GM19372 (cell line): ENCODE data around the gene MRAP.
"Not testable (repeated sequence)": the region's sequence is repeated elsewhere in the genome, so short reads cannot be mapped to it uniquely, and the experiment has no call there.

Experiments used
- ATAC-seq: cut with Tn5 transposase; IDR thresholded peaks from one replicate; pipeline ENCODE4 v1.9.1; 2021; ENCODE audit warnings: mild to moderate bottlenecking, low read depth, moderate library complexity; ENCODE audit not compliant: unreplicated experiment

MRAP gene

DNA sequence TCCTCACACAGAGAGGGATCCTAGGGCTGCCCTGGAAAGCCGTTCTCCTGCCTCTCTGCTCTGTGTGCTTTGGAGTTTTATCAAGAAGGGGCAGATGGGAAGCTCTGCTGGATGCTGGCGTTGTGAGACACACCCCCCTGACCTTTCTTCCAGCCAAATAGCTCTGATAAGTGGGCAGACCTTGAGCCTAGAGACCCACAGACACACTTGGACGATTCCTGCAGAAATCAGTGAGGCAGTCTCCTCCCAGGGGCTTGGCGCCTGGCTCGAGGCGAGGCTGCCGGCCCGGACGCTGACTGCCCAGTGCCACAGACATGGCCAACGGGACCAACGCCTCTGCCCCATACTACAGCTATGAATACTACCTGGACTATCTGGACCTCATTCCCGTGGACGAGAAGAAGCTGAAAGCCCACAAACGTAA lies at the start of gene MRAP:
Gene MRAP (plus strand): TSS at position 198 of the 424 bp plus-strand sequence. CDS start 117 bp downstream, at position 315.
- ATAC-seq, result no peak

DNA sequence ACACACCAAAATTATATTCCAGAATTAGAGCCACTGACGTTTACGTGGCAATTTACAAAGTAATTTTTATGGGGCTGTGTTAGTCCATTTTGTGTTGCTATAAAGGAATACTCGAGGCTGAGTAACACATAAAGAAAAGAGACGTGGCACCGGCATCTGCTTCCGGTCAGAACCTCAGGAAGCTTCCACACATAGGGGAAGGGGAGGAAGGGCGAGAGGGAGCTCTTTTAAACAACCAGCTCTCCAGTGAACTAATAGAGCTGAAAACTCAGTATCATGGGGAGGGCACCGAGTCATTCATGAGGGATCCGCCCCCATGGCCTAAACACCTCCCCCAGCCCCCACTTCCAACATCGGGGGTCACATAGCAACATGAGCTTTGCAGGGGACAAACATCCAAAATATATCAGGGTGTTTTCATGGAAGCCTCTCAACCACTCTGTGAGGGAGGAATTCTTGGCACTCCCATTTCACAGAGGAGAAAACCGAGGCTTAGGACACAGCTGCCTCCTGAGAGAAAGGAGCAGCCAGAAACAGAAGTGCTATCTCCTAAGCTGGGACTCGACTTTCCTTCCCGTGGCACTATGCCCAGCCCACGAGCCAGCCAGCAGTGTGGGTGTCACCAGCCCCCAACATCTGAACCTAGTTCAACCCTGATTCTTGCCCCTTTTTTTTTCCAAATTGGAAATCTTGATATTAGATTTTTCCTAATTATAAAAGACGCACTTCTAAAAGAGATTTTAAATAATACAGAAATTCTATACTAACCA lies 49.0 kb upstream of the MRAP start:
- ATAC-seq, result no peak

DNA sequence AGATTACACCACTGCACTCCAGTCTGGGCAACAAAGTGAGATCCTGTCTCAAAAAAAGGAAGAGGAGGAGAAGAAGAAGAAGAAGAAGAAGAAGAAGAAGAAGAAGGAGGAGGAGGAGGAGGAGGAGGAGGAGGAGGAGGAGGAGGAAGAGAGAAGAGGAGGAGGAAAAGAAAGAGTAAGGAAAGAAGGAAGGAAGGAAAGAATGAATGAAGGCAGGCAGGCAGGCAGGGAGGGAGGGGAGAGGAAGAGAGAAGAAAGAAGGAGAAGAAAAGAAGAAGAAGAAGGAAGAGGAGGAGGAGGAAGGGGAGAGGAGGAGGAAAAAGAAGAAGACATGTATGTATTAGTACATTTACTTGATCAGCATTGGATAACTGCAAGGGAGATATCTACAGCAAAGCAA lies 46.5 kb upstream of the MRAP start:
- no peak for ATAC-seq

DNA sequence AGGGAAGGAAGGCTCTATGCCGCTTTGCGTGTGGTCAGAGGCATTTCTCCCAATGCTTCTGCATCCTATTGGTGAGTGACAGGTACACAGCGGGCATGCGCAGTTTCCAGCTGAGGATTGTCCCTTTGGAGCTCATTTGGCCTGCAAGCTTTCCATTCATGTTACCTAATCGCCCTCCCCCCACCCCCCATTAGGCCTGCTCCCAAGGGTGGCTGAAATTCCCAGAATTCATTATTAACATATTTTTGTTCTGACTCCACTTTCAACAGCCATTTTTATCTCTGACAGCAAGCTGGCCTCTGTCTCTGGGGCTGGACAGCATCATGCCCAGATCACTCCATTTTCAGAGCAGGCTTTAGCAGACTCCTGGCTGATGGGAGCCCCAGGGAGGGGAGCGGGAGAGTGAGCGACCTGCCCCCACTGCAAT lies 45.4 kb upstream of the MRAP start:
- ATAC-seq, result no peak

DNA sequence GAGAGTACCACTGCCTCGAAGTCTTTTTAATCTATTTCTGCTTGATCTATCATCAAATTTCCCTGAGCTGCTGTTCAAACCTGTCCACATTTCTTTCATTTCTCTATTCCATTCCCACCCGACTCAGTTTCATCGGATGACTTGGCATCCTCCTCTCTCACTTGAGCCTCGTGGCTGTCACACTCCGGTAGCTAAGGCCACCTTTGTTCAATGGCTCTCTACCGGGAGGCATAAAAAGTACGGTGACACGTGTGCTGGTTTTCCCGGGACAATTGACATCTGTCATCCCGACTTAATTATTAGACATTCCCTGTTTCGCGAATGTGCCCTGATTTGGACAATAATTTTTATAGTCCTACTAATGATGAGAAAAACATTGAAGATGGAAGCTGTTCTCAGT lies 42.4 kb upstream of the MRAP start:
- no peak for ATAC-seq

DNA sequence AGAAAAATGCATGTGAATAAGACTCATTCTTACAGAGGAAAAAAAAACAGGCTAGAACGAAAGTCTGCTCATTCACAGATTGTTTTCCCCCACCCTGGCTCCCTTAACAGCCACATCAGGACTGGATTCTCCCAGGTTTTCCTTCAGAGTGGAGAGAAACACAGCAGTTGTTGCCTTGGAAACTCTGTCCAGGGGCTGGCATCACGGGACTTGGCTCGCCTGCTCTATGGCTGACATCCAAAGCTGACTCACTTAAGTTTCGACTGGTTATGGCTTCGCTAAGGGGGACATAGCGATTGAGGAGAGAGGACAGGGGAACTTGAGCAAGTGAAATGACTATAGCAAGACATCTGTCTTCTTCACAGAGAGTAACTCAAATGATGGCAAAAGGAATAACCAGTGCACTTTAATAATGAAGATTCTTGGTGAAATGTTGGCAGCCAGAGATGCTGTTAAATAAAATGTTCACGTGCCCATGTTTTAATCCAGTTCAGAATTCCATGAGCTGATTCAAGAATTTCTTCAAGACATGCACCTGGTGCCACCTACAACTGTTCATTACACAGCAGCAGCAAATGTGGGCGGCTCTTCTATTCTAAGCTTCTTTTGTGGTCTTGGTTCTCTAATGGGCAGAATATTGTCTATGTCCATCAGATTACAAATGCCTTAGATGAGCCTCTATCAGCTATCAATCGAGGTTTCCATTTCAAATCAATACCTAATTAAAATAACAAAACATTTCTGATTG lies 41.6 kb upstream of the MRAP start:
- no peak for ATAC-seq

DNA sequence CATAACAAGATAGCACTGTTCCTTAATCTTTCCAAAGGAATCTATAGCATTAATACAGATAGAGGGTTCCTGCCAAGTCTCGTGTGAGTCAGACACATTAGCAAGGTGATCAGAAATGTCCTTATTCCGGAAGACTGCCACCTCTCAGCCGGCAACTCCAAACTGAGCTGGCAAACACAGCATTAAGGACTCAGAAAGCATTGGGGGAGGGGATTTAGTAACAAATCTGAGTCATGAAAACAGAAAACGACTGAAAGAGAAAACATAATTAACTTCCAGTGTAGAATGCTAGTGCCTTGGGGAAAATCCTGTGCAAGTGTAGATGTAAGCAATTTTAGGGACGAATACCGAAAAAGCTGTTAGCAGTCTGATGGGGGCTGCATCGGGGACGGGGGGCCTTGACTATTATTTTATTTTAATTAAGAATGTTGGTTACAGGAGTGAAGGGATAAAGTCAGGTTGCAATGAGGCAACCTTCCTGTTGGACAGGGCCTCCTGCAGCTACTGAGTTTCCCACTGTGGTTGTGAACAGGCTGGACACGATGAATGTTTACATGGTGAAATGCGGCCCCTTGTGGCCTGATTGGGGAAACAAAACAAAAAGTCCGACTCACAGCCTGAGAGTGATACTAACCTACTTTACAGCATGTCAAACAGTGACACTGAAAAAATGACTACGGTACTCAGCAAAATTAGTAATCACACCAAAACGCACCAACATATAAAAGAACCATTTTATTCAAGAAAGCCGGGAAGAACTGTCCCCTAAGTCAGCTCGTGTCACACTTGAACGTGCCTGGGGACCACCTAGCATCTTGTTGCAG lies 40.5 kb upstream of the MRAP start:
- peak; percentile 91 for ATAC-seq

DNA sequence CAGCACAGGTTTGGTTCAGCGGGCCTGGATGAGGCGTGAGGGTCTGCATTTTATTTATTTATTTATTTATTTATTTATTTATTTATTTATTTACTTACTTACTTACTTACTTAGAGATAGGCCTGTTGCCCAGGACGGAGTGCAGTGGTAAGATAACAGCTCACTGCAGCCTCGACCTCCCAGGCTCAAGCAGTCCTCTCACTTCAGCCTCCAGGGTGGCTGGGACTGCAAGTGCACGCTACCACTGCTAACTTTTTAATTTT lies 39.9 kb upstream of the MRAP start:
- ATAC-seq, result not testable (repeated sequence)

DNA sequence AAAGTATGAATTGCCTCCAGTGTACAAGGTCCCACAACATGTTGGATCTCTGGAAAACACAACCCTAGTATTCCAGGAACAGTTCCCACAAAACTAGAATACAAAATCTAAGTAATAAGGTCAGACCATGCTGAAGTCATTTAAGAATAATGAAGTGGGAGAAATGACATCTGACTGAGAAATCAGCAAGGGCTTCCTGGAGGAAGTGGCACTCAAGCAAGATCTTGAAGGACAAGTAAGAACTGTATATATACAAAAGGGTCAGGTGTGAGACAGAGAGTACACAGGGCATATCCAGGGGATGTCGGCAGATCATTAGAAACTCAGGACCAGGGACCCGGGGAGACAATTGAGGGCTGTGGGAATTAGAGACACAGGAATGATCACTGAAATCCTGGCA lies 38.5 kb upstream of the MRAP start:
- no peak for ATAC-seq

DNA sequence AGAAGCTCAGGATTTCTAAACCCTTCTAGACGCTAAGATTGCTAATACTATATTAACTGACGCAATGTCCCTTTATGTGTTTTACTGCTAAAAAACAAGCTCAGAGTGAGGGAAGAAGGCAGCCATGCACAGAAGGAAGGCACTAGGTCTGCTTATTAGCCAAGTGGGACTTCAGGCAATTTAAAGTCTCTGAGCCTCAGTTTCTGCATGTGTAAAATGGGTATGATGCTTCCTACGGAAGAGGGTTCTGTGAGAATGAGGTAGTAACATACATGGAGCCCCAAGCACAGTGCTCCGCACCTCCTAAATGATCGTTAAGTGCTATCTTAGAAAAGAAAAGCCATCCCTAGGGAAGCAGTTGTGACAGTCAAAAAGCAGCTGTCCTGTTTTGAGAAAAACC lies 36.7 kb upstream of the MRAP start:
- ATAC-seq, result no peak

DNA sequence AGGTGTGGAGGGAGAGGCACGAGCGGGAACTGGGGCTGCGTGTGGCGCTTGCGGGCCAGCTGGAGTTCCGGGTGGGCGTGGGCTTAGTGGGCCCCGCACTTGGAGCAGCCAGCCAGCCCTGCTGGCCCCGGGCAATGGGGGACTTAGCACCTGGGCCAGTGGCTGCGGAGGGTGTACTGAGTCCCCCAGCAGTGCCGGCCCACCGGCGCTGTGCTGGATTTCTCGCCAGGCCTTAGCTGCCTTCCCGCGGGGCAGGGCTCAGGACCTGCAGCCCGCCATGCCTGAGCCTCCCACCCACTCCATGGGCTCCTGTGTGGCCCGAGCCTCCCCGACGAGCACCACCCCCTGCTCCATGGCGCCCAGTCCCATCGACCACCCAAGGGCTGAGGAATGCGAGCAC lies 33.3 kb upstream of the MRAP start:
- not testable (repeated sequence) for ATAC-seq

DNA sequence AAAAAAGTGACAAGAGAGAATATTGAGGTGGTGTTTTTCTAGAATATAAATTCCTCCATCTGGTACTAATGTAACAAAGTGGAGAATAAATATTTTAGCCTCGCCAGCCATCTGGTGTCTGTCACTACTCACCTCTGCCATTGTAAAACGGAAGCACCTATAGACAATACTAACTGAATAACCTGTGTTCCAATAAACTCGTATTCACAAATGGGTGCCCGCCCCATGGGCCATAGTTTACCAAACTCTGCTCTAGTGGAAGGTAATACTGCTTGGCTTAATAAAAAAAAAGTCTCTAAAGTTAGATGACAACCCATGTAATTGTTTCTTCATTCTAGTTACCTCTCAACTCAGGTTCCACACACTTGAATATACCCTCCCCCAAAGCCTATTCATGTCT lies 27.9 kb upstream of the MRAP start:
- no peak for ATAC-seq

DNA sequence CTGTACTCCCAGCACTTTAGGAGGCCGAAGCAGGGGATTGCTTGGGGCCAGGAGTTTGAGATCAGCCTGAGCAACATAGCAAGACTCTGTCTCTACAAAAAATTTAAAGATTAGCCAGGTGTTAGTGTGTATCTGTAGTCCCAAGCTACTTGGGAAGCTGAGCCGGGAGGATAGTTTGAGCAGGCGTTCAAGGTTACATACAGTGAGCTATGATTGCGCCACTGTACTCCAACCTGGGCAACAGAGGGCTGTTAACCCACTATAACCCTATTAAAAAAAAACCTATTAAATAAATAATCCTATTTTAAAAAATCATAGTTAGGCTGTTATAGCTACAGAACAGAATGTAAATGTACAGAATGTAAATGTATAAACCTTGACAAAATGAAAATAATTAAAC lies 22.0 kb upstream of the MRAP start:
- no peak for ATAC-seq

DNA sequence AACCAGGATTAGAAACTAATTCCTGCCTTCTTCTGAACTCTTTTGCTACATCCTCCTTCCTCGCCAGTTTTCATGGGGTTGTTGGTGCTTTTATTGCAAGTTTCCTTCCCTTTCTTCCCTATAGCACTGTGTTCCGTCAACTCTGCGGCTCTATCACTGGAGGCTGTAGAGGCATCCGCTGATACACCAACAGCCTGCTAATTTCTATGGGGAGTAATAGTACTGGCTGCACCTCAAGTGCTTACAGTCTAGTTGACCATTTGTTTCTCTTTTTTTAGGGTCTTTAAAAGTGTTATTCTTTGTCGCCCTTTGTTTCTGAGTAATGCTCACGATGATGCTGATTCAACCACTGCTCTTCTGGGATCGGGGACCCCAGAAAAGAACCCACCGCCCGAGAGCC lies 20.6 kb upstream of the MRAP start:
- ATAC-seq, result no peak

DNA sequence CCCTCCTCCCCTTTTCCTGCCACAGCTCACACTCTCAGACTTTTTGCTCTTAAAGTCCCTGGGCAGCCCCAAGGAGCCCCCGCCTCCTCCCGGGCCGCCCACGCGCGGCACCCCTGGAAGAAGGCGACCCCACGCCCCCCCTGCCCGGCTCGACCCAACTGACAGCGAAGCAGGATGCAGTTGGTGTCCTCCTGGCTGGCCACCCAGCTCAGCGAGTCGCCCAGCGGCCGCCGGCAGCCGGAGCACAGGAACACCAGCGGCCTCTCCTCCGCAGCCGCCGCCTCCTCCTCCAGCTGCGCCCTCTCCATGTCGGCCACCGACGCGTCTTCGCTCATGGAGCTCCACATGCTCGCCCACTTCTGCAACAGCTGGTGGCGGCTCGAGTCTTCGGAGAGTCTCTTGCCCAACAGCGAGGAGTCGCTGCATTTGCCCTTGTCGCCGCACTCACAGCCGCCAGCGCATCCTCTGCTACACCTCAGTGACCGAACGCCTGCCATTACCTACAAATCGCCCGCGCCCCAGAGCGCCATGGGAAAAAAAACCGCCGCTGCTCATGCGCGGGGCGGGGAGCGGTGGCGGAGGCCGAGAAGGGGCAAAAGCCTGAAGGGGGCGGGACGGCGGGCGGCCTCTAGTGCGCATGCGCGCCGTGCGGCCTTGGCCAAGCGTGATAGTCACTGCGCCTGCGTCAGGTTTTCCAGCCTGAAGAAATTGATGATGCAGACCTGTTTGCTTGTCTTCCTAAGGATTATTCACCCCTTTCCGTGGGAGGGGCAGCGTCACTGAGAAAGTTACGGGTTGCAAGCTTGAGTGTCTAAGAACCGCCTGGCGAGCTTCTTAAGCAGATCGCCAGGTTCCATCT lies 19.9 kb upstream of the MRAP start, which contains the start of gene MIS18A:
Gene MIS18A (minus strand): TSS at position 532 of the 859 bp plus-strand sequence. CDS start 35 bp downstream, at position 497.
- peak; percentile 91 for ATAC-seq

DNA sequence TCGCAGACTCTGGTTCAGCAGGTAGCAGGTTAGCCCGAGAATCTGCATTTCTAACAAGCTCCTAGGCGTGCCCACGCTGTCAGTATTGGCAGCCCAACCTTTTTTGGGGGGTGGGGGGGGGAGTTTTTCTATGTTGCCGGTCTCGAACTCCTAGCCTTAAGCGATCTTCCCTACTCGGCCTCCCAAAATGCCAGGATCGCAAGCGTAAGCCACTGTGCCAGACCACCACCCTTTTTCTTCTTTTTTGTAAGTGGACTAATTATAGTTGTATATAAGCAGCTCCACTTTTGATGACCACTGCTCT lies 19.3 kb upstream of the MRAP start:
- ATAC-seq, result peak; percentile 15

DNA sequence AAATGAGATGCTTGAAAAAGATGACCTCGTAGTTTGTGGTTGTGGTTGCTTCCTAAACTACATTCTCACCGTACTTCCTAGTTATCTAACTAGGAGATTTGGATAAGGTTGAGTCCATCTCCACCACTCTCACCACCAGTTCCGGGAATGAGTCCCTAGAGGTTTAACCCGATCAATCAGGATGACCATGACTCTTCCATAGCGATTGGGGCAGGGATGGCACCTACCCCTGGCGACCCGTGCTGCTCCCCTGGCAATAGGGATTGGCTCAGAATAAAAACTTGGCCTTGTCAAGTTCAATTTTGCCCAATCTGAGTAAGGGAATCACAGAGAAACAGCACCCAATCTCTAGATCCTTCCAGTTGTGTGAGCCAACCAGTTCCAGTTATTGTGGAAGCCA lies 17.1 kb upstream of the MRAP start:
- ATAC-seq, result no peak

DNA sequence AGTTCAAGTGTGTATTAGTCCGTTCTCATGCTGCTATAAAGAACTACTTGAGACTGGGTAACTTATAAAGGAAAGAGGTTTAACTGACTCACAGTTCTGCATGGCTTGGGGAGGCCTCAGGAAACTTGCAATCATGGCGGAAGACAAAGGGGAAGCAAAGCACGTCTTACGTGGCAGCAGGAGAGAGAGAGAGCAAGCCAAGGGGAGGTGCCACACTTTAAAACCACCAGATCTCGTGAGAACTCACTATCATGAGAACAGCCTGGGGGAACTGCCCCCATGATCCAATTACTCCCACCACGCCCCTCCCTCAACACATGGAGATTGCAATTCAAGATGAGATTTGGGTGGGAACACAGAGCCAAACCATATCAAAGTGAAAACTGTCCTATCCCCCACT lies 15.7 kb upstream of the MRAP start:
- no peak for ATAC-seq

DNA sequence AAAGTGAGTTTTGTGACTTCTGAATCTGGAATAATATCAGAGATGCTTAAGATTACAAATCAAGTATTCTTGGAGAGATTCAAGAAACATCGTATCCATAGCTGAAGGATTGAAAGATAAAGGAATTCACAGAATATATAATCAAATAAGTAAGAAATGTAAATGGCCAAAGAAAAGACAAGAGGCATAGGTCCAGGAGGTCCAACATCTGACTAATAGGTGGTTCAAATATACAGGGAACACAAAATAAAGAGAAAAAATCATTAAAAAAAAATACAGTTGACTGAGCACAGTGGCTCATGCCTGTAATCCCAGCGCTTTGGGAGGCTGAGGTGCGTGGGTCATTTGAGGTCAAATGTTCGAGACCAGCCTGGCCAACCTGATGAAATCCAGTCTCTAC lies 13.2 kb upstream of the MRAP start:
- no peak for ATAC-seq

DNA sequence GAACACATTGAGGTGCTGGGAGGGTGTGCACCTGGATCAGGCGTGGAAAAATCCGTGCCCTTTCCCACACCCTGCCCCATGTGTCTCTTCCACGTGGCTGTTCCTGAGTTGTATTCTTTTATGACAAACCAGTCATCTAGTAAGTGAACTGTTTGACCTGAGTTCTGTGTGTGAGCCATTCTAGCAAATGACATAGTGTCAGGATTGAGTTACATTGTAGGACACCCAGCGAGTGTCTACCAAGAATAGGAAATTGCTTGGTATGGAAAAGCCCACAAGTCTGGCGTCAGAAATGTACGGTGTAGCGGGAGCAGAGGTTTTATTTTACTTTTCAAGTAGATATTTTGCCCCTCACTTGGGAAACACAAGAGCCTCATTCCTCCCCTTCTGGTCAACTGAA lies 1.2 kb upstream of the MRAP start:
- ATAC-seq, result no peak

DNA sequence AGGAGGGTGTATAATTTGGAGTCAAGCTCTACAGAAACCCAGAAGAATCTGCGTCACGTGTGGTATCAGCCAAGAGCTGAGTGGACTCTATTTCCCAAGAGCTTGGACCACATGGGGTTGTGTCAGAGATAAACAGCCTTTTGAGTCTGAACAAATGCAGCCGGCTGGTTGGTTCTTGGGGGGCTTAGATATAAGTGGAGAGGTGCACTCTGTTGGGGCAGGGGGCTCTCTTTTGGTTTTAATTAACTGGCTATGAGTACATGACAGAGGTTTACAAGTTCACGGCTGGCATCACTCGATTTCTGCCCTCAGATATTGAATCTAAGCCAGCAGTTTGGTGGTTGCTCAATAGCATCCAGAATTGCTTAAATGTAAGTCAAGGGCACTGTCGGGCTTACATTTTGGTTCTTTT lies 501 bp upstream of the MRAP start:
- no peak for ATAC-seq
